ENCODE data around the gene ZNF266.

The ZNF266 gene

DNA sequence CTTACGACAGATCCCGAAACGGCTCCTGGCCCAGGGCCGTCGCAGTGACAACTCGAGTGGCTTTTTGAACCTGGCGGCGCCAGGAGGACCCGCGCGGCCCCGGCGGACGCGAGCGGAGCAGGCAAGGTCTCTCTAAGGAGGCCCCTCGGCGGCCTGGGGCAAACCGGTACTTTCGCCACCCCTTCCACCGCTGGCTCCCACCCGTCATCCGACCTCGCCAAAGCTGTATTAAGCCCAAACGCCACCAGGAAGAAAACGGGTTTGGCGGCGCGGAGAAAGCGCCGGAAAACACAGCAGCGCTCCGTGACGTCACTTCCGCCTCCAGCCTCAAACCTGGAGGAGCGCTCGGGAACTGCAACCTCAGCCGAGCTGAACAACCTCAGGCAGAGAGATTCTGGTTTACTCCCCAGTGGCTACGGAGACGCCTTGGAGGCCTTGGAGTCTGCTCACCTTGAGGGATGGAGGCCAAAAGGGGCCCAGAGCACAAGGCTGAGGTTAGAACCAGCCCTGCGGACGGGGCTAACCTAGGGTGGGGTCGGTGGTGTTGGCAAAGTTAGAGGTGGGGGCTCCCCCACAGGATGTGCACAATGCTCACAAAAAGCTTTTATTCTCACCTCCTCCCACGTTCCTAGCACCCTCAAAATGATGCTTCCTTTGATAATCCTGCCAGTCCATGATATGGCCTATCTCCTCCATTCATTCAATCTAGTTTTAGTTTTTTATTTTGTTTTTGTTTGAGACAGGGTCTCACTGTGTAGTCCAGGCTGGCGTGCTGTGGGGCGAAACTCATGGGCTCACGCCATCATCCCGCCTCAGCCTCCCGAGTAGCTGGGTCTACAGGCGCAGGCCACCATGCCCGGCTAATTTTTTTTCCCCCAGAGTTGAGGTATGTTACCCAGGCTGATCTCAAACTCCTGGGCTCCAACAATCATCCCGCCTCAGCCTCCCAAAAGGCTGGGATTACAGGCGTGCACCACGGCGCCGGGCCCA is at the start of gene ZNF266:
ZNF266 (minus strand) TSS at position 295 of the 990 bp plus-strand sequence. CDS start 15,484 bp downstream, outside the sequence.
- DNase-seq (ENCODE audit: low read depth in 2 of 3, low spot score in 2 of 3), result peak; percentile 77 to 91 (median 83)

DNA sequence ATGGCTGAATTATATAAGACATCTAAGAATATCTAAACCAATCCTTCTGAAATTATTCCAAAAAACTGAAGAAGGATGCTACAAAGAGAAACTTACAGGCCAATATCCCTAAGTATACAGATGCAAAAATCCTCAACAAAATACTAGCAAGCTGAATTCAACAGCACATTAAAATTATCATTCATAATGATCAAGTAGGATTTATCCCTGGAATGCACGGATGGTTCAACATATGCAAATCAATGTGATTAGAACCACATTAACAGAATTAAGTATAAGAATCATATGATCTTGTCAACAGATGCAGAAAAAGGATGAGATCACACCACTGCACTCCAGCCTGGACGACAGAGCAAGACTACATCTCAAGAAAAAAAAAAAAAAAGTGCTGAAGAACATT is 49.8 kb upstream of the ZNF266 start:
- no peak for DNase-seq (ENCODE audit: low read depth in 2 of 3, low spot score in 2 of 3)

DNA sequence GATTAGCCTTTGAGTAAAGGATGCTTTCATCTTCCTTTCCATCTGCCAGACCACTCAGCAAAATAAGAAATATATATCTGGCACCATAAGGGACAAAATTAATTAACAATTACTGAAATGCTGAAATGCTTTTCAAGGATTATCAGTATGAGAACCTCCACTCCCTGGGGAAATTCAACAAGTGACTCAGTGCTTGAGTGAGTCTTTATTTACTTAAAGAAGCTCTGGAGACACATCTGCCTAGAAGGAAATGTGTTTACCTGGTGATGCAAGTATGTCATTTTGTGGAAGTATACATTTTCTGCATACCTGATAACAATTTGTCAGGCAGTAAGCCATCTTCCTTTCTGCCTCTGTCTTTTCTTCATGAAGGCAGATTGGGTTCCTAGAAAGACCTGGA is 39.6 kb upstream of the ZNF266 start:
- no peak for DNase-seq (ENCODE audit: low read depth in 2 of 3, low spot score in 2 of 3)

DNA sequence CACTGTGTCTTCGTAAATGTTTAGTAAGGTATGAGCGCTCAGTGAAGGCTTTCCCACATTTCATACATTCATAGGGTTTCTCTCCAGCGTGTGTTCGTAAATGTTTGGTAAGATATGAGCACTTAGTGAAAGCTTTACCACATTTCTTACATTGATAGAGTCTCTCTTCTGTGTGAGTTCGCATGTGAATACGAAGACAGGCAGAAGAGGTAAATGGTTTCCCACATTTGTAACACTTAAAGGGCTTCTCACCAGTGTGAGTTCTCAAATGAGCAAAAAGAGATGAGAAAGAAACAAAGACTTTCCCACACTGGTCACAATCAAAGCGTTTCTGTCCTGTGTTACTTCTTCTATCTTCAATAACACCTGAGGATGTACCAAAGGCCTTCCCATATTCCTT is 31.8 kb upstream of the ZNF266 start:
- no peak for DNase-seq (ENCODE audit: low read depth in 2 of 3, low spot score in 2 of 3)

DNA sequence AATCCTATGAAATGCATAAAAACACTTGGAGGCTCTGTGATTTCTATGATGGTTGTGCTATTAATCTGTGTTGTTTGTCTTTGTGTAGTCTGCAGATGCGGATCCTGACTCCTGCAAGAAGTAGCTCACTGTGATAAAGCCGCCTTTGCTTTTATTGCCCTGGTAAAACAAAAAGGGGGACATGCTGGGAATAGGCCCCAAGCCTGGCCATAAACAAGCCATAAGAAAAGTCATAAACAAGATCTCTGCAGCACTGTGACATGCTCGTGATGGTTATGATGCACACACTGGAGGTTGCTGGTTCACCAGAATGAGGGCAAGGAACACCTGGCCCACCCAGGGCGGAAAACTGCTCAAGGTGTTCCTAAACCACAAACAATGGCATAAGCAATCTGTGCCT is 26.6 kb upstream of the ZNF266 start:
- no peak for DNase-seq (ENCODE audit: low read depth in 2 of 3, low spot score in 2 of 3)

DNA sequence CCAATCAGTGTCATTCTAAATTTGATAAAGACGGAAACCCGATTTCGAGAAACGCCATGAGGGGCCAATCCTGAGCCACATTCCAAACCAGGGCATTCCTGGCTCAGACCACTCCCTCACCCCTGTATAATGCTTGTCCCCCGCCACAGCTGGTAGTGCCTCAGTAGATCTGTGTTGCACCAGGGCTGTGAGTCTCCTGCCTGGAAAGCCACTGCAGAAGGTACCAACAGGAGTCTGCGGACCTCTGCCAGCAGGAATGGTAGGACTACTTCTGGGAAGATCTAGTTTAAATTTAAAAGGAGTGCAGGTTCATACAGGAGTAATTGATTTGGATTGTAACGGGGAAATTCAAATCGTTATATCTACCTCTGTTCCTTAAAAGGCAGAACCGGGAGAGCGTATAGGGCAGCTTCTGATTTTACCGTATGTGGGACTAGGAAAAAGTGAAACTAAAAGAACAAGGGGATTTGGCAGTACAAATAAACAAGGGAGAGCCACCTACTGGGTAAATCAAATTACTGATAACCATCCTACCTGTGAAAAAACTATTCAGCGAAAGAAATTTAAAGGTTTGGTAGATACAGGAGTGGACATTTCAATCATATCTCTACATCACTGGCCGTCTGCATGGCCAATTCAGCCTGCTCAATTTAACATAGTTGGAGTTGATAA is 20.8 kb upstream of the ZNF266 start:
- DNase-seq (ENCODE audit: low read depth in 2 of 3, low spot score in 2 of 3), result no peak

DNA sequence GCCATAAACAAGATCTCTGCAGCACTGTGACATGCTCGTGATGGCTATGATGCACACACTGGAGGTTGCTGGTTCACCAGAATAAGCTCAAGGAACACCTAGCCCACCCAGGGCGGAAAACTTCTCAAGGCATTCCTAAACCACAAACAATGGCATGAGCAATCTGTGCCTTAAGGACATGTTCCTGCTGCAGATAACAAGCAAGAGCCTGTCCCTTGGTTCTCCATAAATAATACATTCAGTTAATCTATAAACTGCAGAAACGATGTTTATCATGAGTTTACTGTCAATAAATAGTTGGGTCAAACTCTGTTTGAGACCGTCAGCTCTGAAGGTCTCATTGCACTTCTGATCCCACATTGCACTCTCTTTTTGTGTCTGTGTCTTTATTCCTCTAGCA is 18.6 kb upstream of the ZNF266 start:
- DNase-seq (ENCODE audit: low read depth in 2 of 3, low spot score in 2 of 3), result no peak

DNA sequence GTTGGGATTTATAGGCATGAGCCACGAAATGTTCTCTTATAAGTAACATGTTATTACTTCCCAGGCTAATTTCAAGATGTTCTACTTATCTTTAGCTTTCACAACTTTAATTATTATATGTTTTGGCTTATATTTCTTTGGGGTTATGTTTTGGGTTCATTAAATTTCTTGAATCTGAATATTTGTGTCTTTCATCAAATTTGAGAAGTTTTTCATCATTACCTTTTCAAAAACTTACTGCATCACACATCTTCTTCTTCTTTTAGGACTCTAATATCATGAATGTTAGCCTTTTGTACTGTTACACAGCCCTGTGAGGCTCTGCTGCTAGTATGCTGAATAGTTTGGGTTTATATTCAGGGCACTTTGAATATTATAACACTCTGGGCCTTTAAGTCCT is 9.7 kb upstream of the ZNF266 start:
- no peak for DNase-seq (ENCODE audit: low read depth in 2 of 3, low spot score in 2 of 3)

DNA sequence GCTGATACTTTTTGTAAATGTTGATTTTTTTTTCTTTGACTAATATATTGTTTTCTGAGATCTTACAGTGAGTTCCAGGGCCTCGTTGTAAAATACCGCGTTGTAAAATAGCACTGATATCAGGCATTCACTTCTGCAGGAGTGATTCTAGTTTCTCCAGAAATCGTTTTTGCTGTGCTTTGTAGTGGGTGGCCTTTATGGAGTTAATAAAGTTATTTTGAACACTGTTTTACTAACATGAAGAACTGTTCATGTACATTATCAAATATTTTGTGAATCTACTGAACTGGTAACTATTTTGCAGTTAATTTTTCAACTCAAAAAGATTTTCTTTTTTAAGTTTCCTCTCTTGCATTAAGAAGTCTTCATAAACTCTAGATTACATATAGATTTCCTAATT is 985 bp upstream of the ZNF266 start:
- DNase-seq (ENCODE audit: low read depth in 2 of 3, low spot score in 2 of 3), result no peak

DNA sequence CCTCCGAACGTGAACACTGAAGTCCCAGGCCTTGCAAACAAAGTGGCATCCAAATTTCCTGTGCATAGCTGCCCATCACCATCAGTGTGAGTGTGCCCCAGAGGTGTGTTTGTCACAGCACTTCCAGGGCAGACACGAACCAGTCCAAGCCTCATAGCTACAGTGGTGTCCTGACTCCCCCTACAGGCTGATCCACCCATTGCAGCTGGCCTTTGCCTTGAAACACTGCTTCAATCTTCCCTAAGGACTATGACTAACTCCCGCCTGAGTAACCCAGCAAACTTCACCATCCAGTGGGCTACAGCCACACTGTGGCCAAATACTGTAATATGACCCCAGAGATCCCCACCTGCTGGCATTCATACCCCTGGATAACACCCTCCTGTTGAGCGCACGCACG is 3.9 kb downstream of the ZNF266 start:
- DNase-seq (ENCODE audit: low read depth in 2 of 3, low spot score in 2 of 3), result peak in 1 of 3 experiments; percentile 19

DNA sequence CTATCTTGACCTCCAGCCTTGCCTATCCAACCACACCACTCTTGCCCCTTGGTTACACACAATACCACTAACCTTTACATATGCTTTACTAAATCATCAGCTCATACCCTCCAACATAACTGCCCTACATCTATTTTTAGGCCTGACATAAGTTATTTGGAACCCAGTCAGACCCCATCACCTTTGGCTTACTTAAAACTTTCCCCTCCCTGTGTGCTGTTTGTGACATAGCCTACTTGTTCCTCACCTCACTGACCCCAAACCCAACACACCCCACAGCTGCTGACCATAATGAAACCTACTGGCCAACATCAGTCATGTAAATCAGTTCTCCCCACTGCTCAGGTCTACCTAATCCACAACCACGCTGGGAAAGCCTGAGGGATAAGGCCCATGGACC is 4.9 kb downstream of the ZNF266 start:
- DNase-seq (ENCODE audit: low read depth in 2 of 3, low spot score in 2 of 3), result no peak

DNA sequence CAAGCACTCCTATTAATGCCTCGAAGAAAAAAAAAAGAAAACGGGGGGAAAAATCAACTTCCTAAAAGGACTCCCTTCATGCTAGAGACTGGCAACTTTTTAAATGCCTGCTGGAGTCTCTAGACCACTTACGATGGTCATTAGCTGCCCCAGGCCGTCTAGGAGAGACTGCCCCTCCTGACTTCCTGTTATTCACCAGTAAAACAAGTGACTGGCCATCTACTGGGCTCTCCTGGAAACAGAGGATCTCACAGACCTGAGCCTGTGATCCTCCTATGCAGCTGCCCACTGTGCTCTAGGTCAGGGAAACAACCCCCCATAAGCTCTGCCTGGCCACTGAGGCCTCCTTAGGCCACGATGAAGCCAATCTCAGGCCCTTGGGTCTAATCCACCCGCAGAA is 7.4 kb downstream of the ZNF266 start:
- DNase-seq (ENCODE audit: low read depth in 2 of 3, low spot score in 2 of 3), result no peak

DNA sequence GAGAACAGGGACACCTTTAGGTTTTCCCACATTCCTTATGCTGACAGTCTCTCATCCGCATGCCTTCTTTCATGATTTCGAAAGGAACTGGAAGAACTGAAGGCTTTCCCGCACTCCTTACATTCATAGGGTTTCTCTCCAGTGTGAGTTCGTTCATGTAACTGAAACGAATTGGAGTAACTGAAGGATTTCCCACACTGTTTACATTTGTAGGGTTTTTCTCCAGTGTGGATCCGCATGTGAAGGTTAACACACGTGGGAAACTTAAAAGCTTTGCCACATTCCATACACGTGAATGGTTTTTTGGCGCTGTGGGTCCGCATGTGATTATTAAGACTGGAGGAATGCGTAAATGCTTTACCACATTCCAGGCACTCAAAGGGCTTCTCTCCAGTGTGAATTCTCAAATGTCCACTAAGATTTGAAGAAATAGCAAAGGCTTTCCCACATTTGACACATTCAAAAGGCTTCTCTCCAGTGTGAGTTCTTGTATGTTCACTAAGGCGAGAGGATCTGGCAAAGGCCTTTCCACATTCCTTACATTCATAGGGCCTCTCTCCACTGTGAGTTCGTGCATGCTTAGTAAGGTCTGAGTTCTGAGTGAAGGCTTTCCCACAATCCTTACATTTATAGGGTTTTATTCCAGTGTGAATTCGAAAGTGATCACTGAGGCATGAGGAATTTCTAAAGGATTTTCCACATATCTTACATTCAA is 22.0 kb downstream of the ZNF266 start:
- no peak for DNase-seq (ENCODE audit: low read depth in 2 of 3, low spot score in 2 of 3)

DNA sequence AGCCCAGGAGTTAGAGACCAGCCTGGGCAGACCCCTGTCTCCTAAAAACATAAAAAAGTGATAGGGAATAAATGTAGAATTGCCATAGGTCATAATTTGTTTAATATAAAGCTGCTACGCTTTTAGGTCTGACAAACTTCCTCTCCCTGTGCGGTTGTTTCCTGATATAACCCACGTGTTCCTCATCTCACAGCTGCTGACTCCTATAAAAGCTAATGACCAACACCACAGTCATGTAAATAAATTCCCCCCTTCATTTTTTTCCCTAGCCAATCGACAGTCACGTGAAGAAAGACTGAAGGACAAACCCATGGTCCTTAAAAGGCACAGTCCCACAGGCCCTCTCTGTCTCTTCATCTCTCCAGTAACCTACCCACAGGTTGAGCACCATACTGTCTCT is 27.5 kb downstream of the ZNF266 start:
- no peak for DNase-seq (ENCODE audit: low read depth in 2 of 3, low spot score in 2 of 3)

DNA sequence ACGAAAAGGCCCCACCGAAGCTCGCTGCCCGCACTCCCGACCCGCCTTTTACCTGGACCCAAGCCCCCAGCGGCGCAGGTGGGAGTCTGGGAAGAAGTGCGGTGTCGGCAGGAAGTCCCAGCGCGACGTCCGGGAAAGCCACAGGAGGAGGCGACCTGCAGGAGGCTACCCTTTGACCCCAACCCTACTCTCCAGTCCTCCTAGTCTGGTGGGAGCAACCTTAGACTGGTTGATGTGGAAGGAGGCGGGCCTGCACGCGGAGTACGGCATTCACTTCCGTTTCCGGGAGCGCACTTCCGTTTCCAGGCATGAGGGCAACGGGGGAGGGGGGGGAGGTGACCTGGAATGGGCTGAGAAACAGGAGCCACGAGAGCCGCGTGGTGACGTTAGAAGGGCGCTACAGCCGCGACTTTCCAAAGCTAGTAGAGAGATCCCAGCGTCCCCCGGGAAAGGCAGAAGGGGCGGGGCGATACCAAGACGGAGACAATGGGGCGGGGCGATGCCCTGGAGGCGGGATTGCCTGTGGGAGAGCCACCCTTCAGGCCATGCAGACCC is 28.5 kb downstream of the ZNF266 start:
- peak in 1 of 3 experiments; percentile 21 for DNase-seq (ENCODE audit: low read depth in 2 of 3, low spot score in 2 of 3)

DNA sequence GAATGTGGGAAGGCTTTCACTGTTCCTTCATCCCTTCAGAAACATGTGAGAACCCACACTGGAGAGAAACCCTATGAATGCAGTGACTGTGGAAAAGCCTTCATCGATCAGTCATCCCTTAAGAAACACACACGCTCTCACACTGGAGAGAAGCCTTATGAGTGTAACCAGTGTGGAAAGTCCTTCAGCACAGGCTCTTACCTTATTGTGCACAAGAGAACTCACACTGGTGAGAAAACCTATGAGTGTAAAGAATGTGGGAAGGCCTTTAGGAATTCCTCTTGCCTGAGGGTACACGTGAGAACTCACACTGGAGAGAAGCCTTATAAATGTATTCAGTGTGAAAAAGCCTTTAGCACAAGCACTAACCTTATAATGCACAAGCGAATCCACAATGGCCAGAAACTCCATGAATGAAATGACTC is 54.0 kb downstream of the ZNF266 start:
- no peak for DNase-seq (ENCODE audit: low read depth in 2 of 3, low spot score in 2 of 3)

DNA sequence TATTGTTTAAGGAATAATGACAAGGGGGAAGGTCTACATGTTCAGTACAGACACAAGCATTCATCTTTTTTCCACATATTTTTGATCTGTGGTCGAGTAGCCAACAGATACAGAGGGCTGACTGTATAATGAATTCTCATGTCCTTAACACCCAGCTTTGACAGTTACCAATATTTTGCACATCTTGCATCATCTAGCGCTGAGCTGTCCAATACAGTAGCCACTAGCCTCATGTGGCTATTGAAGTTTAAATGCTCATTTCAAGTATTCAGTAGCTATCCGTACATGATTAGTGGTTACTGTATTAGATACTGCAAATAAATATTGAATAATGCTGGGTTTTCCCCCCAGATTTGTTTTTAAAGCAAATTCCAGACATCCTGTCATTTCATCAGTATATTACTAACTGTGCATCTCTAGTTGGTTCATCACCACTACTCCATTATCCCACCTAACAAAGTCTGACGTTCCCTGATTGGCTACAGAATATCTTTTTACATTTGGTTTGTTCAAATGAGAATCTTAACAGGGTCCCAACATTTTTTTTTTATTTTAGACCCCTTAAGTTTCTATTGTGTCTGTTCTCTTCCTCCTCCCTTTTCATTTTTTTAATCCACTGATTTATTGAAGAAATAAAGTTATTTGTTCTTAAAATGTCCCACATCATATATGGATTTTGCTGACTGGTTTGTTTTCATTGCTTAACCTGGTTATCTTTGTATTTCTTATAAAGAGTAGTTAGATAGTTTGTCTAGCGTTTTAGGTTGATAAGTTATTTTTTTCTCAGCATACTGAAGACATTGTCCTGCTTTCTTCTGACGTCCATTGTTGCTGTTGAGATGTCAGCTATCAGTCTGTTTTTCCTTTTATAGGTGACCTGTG is 64.4 kb downstream of the ZNF266 start:
- DNase-seq (ENCODE audit: low read depth in 2 of 3, low spot score in 2 of 3), result no peak

DNA sequence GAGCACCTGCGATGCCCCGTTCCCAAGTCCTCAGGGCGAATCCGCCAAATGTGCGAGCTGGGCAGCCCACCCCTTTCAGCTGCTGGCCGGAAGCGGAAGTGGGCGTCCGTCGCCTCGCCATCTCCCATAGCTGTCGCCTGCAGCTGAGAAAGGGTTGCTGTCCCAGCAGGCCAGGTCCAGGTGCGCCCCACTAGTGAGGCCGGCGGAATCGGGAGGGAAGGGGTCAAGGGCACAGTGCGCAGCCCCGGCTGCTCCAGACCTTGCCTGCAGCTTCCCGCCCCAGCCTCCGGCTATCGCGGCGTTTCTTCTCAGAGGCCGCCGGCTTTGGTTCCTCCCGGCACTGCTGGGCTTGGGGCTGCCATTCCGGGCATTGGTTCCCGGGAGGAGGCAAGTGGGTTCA is 72.5 kb downstream of the ZNF266 start, which contains the start of gene ZNF177:
ZNF177 (plus strand) TSS at position 109 of the 400 bp plus-strand sequence. CDS start 15,299 bp downstream, outside the sequence.
- no peak for DNase-seq (ENCODE audit: low read depth in 2 of 3, low spot score in 2 of 3)
